A673 (cell line): ENCODE measurements around the gene APOC3. TPM values are rescaled to one million over a fixed set of nuclear protein-coding genes. Genes with fewer than 3 reads are reported as not detected.

Experiments used
- BruUV-seq: library from RNA; stranded (reverse); fragments of 400-500 nt; replicated peaks from 2 replicates; lab custom pipeline; 2021; lab: Mats Ljungman, UMichigan
- CTCF ChIA-PET: fragments of 300-600 bp; sonication (Branson Sonifier 250); formaldehyde crosslinking; loops from one replicate; lab custom pipeline; 2022; ENCODE audit warnings: antibody characterized with exemption; lab: Charles Lee
- POLR2A ChIA-PET: fragments of 300-600 bp; sonication (Branson Sonifier 250); formaldehyde crosslinking; loops from one replicate; lab custom pipeline; 2022; ENCODE audit warnings: antibody characterized with exemption; ENCODE audit not compliant: low non-redundant PET; lab: Charles Lee
- DNase-seq: peaks from one replicate; pipeline ENCODE4 v3.0.0-alpha.2; 2015; ENCODE audit warnings: low spot score
- H3K27ac ChIP-seq: fragments of 200-600 bp; sonication (generic); 2 replicates; pipeline ENCODE4 v1.5.1; 2016; ENCODE audit warnings: mixed run types, low read depth, mild to moderate bottlenecking, mixed read lengths, antibody characterized with exemption, low read length; ENCODE audit not compliant: poor library complexity, severe bottlenecking
- H3K27me3 ChIP-seq: fragments of 200-600 bp; sonication (generic); replicated peaks from 2 replicates; pipeline ENCODE4 v1.6.1; 2017; ENCODE audit warnings: mixed run types, low read depth, mild to moderate bottlenecking, mixed read lengths, antibody characterized with exemption, low read length; ENCODE audit not compliant: insufficient read depth, poor library complexity
- H3K36me3 ChIP-seq: fragments of 200-600 bp; sonication (generic); 2 replicates; pipeline ENCODE4 v1.6.1; 2016; ENCODE audit warnings: mixed run types, mild to moderate bottlenecking, mixed read lengths, antibody characterized with exemption, low read length; ENCODE audit not compliant: insufficient read depth, poor library complexity, severe bottlenecking
- H3K4me1 ChIP-seq: fragments of 200-600 bp; sonication (generic); 2 replicates; pipeline ENCODE4 v1.6.1; 2017; ENCODE audit warnings: mixed run types, mild to moderate bottlenecking, mixed read lengths, antibody characterized with exemption, low read length; ENCODE audit not compliant: insufficient read depth, poor library complexity, severe bottlenecking
- H3K4me3 ChIP-seq: fragments of 200-600 bp; sonication (generic); 2 replicates; pipeline ENCODE4 v1.5.1; 2016; ENCODE audit warnings: low read depth, mixed run types, mild to moderate bottlenecking, mixed read lengths, low read length; ENCODE audit not compliant: poor library complexity, severe bottlenecking
- H3K9me3 ChIP-seq: fragments of 200-600 bp; sonication (generic); 2 replicates; pipeline ENCODE4 v1.6.1; 2016; ENCODE audit warnings: mixed run types, low read depth, mild to moderate bottlenecking, mixed read lengths, antibody characterized with exemption, low read length; ENCODE audit not compliant: poor library complexity, severe bottlenecking
- EZH2 ChIP-seq: fragments of 200-600 bp; sonication (generic); IDR thresholded peaks from 2 replicates; pipeline ENCODE4 v1.6.1; 2017; ENCODE audit warnings: borderline replicate concordance, low read depth, mild to moderate bottlenecking, mixed read lengths, antibody characterized with exemption, low read length; ENCODE audit not compliant: poor library complexity, severe bottlenecking
- intact Hi-C: fragments of 100-400 bp; cut with micrococcal nuclease; formaldehyde crosslinking; loops from one replicate; pipeline ENCODE4 v1.10.0; 2022; ENCODE audit not compliant: unreplicated experiment
- total RNA-seq: library from RNA; stranded (reverse); gene quantifications from 2 replicates; pipeline ENCODE4 v1.2.3, GENCODE V29; 2021
- TF ChIP-seq, protein P1 (sequence below): fragments of 300-800, 200-600 bp; sonication (generic); conservative IDR thresholded peaks from 2 replicates; pipeline ENCODE4 v1.5.1; 2017; ENCODE audit warnings: low read depth, mild to moderate bottlenecking, antibody characterized with exemption, low read length, moderate library complexity, mixed read lengths

APOC3 gene
- total RNA-seq, 1 experiment from 2014 or later = not detected

DNA sequence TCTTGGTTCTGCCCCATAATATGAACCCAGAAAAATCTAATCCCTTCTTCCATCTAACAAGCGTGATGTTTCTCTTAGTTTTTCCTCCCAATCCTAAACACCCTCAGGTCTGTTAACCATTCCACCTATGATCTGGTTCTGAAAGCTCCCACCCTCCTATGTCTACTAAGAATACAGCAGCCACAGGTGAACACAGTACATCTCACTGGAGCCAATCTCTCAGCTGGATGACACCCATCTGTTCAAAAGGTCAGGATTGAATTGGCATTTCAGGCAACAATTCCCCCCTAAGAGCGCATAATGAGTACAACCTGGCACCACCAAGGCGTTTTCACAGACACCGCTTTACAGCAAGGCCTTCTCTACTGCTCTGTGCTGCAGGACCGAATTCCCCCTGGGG lies 26.7 kb downstream of the APOC3 start:
- Histone ChIP-seq H3K4me3 (no peak overlapping the region), H3K27ac (no peak overlapping the region), H3K4me1 (peaks cover 28% of the 10 kb centered on the region), H3K9me3 (no peaks in the 10 kb centered on the region), H3K36me3 (peaks cover 56% of the 10 kb centered on the region), H3K27me3 (no peaks in the 10 kb centered on the region)
- DNase-seq = no peak
- ChIA-PET POLR2A (no interaction called here), CTCF (interaction anchor here (0.5 kb wide), 1 partner anchor 282 kb away, joined by 10 read pairs; no protein-coding TSS in a partner anchor)
- TF ChIP-seq, protein P1, sequence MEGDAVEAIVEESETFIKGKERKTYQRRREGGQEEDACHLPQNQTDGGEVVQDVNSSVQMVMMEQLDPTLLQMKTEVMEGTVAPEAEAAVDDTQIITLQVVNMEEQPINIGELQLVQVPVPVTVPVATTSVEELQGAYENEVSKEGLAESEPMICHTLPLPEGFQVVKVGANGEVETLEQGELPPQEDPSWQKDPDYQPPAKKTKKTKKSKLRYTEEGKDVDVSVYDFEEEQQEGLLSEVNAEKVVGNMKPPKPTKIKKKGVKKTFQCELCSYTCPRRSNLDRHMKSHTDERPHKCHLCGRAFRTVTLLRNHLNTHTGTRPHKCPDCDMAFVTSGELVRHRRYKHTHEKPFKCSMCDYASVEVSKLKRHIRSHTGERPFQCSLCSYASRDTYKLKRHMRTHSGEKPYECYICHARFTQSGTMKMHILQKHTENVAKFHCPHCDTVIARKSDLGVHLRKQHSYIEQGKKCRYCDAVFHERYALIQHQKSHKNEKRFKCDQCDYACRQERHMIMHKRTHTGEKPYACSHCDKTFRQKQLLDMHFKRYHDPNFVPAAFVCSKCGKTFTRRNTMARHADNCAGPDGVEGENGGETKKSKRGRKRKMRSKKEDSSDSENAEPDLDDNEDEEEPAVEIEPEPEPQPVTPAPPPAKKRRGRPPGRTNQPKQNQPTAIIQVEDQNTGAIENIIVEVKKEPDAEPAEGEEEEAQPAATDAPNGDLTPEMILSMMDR = no peak
- no peak for TF ChIP-seq EZH2
- intact Hi-C loops = no loop called here
- no TSS peak for BruUV-seq

GRCh38 chr11:116857316-116857715 lies 27.6 kb downstream of the APOC3 start:
- no peak for DNase-seq
- H3K36me3 ChIP-seq = peaks cover 65% of the 10 kb centered on the region
- no TSS peak for BruUV-seq
- no peaks in the 10 kb centered on the region for H3K27me3 ChIP-seq
- peaks cover 19% of the 10 kb centered on the region for H3K4me1 ChIP-seq
- ChIA-PET POLR2A (no interaction called here), CTCF (no interaction called here)
- intact Hi-C loops = no loop called here
- no peak for TF ChIP-seq EZH2
- TF ChIP-seq, protein P1 = no peak
- H3K9me3 ChIP-seq = no peaks in the 10 kb centered on the region
- no peak overlapping the region for H3K27ac ChIP-seq
- H3K4me3 ChIP-seq = no peak overlapping the region

GRCh38 chr11:116857936-116858335 lies 28.2 kb downstream of the APOC3 start:
- BruUV-seq = no TSS peak
- intact Hi-C loops = no loop called here
- DNase-seq = no peak
- Histone ChIP-seq H3K27me3 (no peaks in the 10 kb centered on the region), H3K4me1 (peaks cover 13% of the 10 kb centered on the region), H3K36me3 (peaks cover 66% of the 10 kb centered on the region), H3K9me3 (no peaks in the 10 kb centered on the region), H3K4me3 (no peak overlapping the region), H3K27ac (no peak overlapping the region)
- TF ChIP-seq EZH2 = no peak
- TF ChIP-seq, protein P1 = no peak
- ChIA-PET POLR2A (no interaction called here), CTCF (no interaction called here)
